DOHH2 (cell line): ENCODE measurements around the gene OR5AP2.

Experiments used
- EZH2phosphoT487 ChIP-seq: fragments of 200-600 bp; sonication (generic); IDR thresholded peaks from 2 replicates; pipeline ENCODE4 v1.6.1; 2017; ENCODE audit warnings: borderline replicate concordance, mild to moderate bottlenecking, antibody characterized with exemption, low read length, moderate library complexity, mixed read lengths
- TF ChIP-seq, protein P1 (sequence below): fragments of 200-600 bp; sonication (generic); IDR thresholded peaks from one replicate; pipeline ENCODE4 v1.5.1; 2014; ENCODE audit warnings: antibody characterized with exemption, mild to moderate bottlenecking, low read depth, low read length; ENCODE audit not compliant: poor library complexity, severe bottlenecking

DNA sequence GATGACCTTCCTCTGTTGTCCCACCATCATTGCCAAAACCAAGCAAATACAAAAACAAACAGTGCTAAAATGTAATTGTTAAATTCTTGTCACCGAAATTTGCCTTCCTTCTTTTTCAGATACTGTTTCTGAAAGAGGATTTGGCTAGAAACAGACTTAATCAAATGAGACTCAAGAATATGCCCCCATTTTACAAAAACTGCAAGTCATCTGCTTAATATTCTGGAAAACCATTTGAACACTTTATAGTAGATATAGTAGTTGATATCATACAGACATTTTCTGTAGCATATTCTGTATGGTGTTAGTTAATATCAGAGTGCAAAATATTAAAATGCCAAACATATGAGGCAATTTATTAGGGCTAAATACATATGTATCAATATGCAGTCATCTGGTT, 31.1 kb downstream of the OR5AP2 start:
- TF ChIP-seq, protein P1, sequence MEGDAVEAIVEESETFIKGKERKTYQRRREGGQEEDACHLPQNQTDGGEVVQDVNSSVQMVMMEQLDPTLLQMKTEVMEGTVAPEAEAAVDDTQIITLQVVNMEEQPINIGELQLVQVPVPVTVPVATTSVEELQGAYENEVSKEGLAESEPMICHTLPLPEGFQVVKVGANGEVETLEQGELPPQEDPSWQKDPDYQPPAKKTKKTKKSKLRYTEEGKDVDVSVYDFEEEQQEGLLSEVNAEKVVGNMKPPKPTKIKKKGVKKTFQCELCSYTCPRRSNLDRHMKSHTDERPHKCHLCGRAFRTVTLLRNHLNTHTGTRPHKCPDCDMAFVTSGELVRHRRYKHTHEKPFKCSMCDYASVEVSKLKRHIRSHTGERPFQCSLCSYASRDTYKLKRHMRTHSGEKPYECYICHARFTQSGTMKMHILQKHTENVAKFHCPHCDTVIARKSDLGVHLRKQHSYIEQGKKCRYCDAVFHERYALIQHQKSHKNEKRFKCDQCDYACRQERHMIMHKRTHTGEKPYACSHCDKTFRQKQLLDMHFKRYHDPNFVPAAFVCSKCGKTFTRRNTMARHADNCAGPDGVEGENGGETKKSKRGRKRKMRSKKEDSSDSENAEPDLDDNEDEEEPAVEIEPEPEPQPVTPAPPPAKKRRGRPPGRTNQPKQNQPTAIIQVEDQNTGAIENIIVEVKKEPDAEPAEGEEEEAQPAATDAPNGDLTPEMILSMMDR: no peak
- no peak for TF ChIP-seq EZH2phosphoT487
